Gastroesophageal sphincter (tissue), 4 donors: ENCODE measurements around the gene ITGB5. TPM values are rescaled to one million over a fixed set of nuclear protein-coding genes. Genes with fewer than 3 reads are reported as not detected.
A peak's percentile ranks its signal among the peaks of the same experiment; 100 is the strongest.

Source experiments
- ATAC-seq: fragments of 150-250 bp; one replicate; pipeline ENCODE4 v1.9.1; 2016; ENCODE audit warnings: mild to moderate bottlenecking, moderate library complexity
- H3K27ac ChIP-seq, 4 donors: fragments of 200-600 bp; sonication (generic) in 3 of 4; 1 replicate in 3 of 4; 2 replicates in 1 of 4; pipeline ENCODE4 v1.5.1; 2016 to 2019
- H3K27me3 ChIP-seq: fragments of 200-600 bp; sonication (generic); one replicate; pipeline ENCODE4 v1.5.1; 2019
- H3K36me3 ChIP-seq, 2 donors: fragments of 200-600 bp; sonication (generic); one replicate each; pipeline ENCODE4 v1.5.1; 2019; ENCODE audit warnings: control low read depth in 1 of 2
- H3K4me1 ChIP-seq, 3 donors: fragments of 200-600 bp; sonication (generic); 1 replicate in 2 of 3; 2 replicates in 1 of 3; pipeline ENCODE4 v1.5.1; 2016 to 2019; ENCODE audit warnings: control low read depth in 2 of 3
- H3K4me3 ChIP-seq, 2 donors: fragments of 200-600 bp; sonication (generic); one replicate each; pipeline ENCODE4 v1.5.1; 2019; ENCODE audit warnings: mild to moderate bottlenecking in 1 of 2, moderate library complexity in 1 of 2
- H3K9me3 ChIP-seq, 3 donors: fragments of 200-600 bp; sonication (generic); one replicate each; pipeline ENCODE4 v1.5.1; 2017 to 2019; ENCODE audit warnings: control low read depth in 2 of 3
- CTCF ChIP-seq, 4 experiments: fragments of 200-600 bp in 2 of 4; fragments of 450-650 bp in 2 of 4; sonication (generic) in 1 of 4; IDR thresholded peaks; one replicate each; pipeline ENCODE4 v1.5.1; 2017 to 2019; ENCODE audit warnings: antibody characterized with exemption in 4 of 4, mild to moderate bottlenecking in 2 of 4, moderate library complexity in 2 of 4
- EP300 ChIP-seq: sonication (generic); formaldehyde crosslinking; IDR thresholded peaks from one replicate; pipeline ENCODE4 v1.6.1; 2017; ENCODE audit warnings: antibody characterized with exemption, mild to moderate bottlenecking
- POLR2A ChIP-seq, 2 donors: fragments of 450-650 bp; IDR thresholded peaks; one replicate each; pipeline ENCODE4 v1.6.1; 2017; ENCODE audit warnings: antibody characterized with exemption in 2 of 2, mild to moderate bottlenecking in 2 of 2, moderate library complexity in 1 of 2
- POLR2AphosphoS5 ChIP-seq: sonication (generic); formaldehyde crosslinking; IDR thresholded peaks from one replicate; pipeline ENCODE4 v1.6.1; 2017; ENCODE audit warnings: antibody characterized with exemption
- WGBS, 2 donors: methylation state at CpG; one replicate each; pipeline ENCODE4 v1.1.5; 2018; ENCODE audit warnings: low coverage in 1 of 2; 5-methylcytosine and 5-hydroxymethylcytosine counted together
- total RNA-seq, 4 donors: library from RNA; depleted of rRNA; stranded (reverse); fragments of >200 nt; gene quantifications; one replicate each; pipeline ENCODE4 v1.1.0, GENCODE V29; 2016

Gene ITGB5
- total RNA-seq, 4 donors from 2014 or later = 125 to 312 (median 151) TPM

GRCh38 chr3:124741027-124741426 is 146.1 kb downstream of the ITGB5 start:
- TF ChIP-seq EP300 (no peak), POLR2A (IDR thresholded peaks at IDR 0.05) (no peak), POLR2AphosphoS5 (no peak), CTCF (IDR thresholded peaks at IDR 0.05) (no peak)
- Histone ChIP-seq H3K4me1 (peaks cover 0 to 5% (median 0%) of the 10 kb centered on the region in 3 donors), H3K4me3 (no peak overlapping the region), H3K36me3 (peaks cover 2 to 98% of the 10 kb centered on the region in 2 donors), H3K9me3 (no peaks in the 10 kb centered on the region), H3K27ac (no peak overlapping the region), H3K27me3 (no peaks in the 10 kb centered on the region)
- WGBS, 2 donors = 92 to 93% methylated on average over 2 to 6 of the region's 6 CpGs
- no peak for ATAC-seq

GRCh38 chr3:124731760-124732159 is 155.4 kb downstream of the ITGB5 start:
- peaks cover 19% of the 10 kb centered on the region for H3K27me3 ChIP-seq
- TF ChIP-seq POLR2AphosphoS5 (no peak), CTCF (IDR thresholded peaks at IDR 0.05) (no peak), EP300 (no peak), POLR2A (IDR thresholded peaks at IDR 0.05) (no peak)
- H3K4me1 ChIP-seq = peaks cover 4 to 36% (median 9%) of the 10 kb centered on the region in 3 donors

GRCh38 chr3:124730941-124731297 is 156.2 kb downstream of the ITGB5 start:
- peaks cover 23% of the 10 kb centered on the region for H3K27me3 ChIP-seq
- H3K4me1 ChIP-seq = peaks cover 4 to 36% (median 9%) of the 10 kb centered on the region in 3 donors
- ATAC-seq = no peak
- WGBS, 2 donors = 13% methylated on average over 3 to 8 of the region's 13 CpGs
- H3K9me3 ChIP-seq = no peaks in the 10 kb centered on the region
- TF ChIP-seq CTCF (IDR thresholded peaks at IDR 0.05) (no peak), EP300 (no peak), POLR2A (IDR thresholded peaks at IDR 0.05) (no peak), POLR2AphosphoS5 (no peak)
- peaks cover 0 to 8% of the 10 kb centered on the region in 2 donors for H3K36me3 ChIP-seq
- peak overlapping the region in 2 of 4 donors; percentile 77 to 80 for H3K27ac ChIP-seq
- H3K4me3 ChIP-seq = peak overlapping the region; percentile 64 to 92

More at GRCh38 chr3:124731760-124732159, 155.4 kb downstream of the ITGB5 start:
- ATAC-seq = no peak
- Histone ChIP-seq H3K27ac (no peak overlapping the region), H3K4me3 (no peak overlapping the region), H3K9me3 (no peaks in the 10 kb centered on the region), H3K36me3 (peaks cover 0 to 16% of the 10 kb centered on the region in 2 donors)
- WGBS, 2 donors = 87 to 95% methylated on average over 3 to 4 of the region's 4 CpGs

GRCh38 chr3:124730129-124730940 is 156.8 kb downstream of the ITGB5 start, which contains the start of gene UMPS:
UMPS (plus strand) TSS chr3:124730452; CDS start chr3:124730472, 20 bp downstream.
- H3K27ac ChIP-seq = peak within 1 kb of the TSS in 3 of 4 donors; percentile 75 to 80 (median 77)
- peaks cover 4 to 36% (median 9%) of the 10 kb centered on the region in 3 donors for H3K4me1 ChIP-seq
- no peaks in the 10 kb centered on the region for H3K9me3 ChIP-seq
- ATAC-seq = peak; percentile 97
- peaks cover 23% of the 10 kb centered on the region for H3K27me3 ChIP-seq
- 0 to 1% methylated on average over 2 to 10 of the region's 44 CpGs for WGBS, 2 donors
- peaks cover 0 to 2% of the 10 kb centered on the region in 2 donors for H3K36me3 ChIP-seq
- H3K4me3 ChIP-seq = peak within 1 kb of the TSS; percentile 64 to 92
- TF ChIP-seq POLR2A (IDR thresholded peaks at IDR 0.05) (peak; percentile 43 to 61), POLR2AphosphoS5 (peak; percentile 72), EP300 (no peak), CTCF (IDR thresholded peaks at IDR 0.05) (no peak)

GRCh38 chr3:124722589-124722988 is 164.6 kb downstream of the ITGB5 start:
- Histone ChIP-seq H3K4me3 (no peak overlapping the region), H3K9me3 (no peaks in the 10 kb centered on the region), H3K36me3 (no peaks in the 10 kb centered on the region), H3K27me3 (peaks cover 19% of the 10 kb centered on the region), H3K27ac (no peak overlapping the region), H3K4me1 (no peaks in the 10 kb centered on the region)
- ATAC-seq = no peak
- TF ChIP-seq CTCF (IDR thresholded peaks at IDR 0.05) (no peak), EP300 (no peak), POLR2AphosphoS5 (no peak), POLR2A (IDR thresholded peaks at IDR 0.05) (no peak)
- WGBS, 2 donors = 72 to 73% methylated on average over 2 of the region's 2 CpGs
